Fibroblast of lung (primary cell): ENCODE results near the gene TMTC3.

Experiments used
- CTCF ChIP-seq, 2 donors: IDR thresholded peaks in 1 of 2; conservative IDR thresholded peaks in 1 of 2; 1 replicate in 1 of 2; 2 replicates in 1 of 2; pipeline ENCODE4 v1.5.1; 2011 to 2012; ENCODE audit warnings: low read length in 2 of 2, control low read depth in 1 of 2, inconsistent platforms in 1 of 2, low read depth in 1 of 2, mild to moderate bottlenecking in 1 of 2
- EZH2 ChIP-seq: IDR thresholded peaks from 2 replicates; pipeline ENCODE4 v1.5.1; 2012; ENCODE audit warnings: low read length, control low read depth, mild to moderate bottlenecking; ENCODE audit errors: missing control alignments

GRCh38 chr12:88113871-88114270 lies 28.2 kb upstream of the TMTC3 start:
- TF ChIP-seq CTCF (conservative IDR thresholded peaks at IDR 0.05 in 1 of 2, IDR thresholded peaks at IDR 0.05 in 1 of 2; ENCODE audit: low read depth in 1 of 2, low read length in 2 of 2): no peak
- no peak for TF ChIP-seq EZH2
